HCT116 (cell line): ENCODE measurements around the gene NKPD1. TPM values are rescaled to one million over a fixed set of nuclear protein-coding genes. Genes with fewer than 3 reads are reported as not detected.
A peak's percentile ranks its signal among the peaks of the same experiment; 100 is the strongest.

Source experiments
- ATAC-seq: fragments of 200-7000 bp; cut with Tn5 transposase; 2 replicates; pipeline ENCODE4 v1.9.1; 2020; ENCODE audit warnings: mild to moderate bottlenecking, moderate library complexity
- BruUV-seq: library from RNA; stranded (reverse); fragments of 400-500 nt; replicated peaks from 2 replicates; lab custom pipeline; 2021; lab: Mats Ljungman, UMichigan
- CTCF ChIA-PET: fragments of 300-600 bp; sonication (Branson Sonifier 250); formaldehyde crosslinking; loops from one replicate; lab custom pipeline; 2021; ENCODE audit warnings: antibody characterized with exemption; lab: Charles Lee
- POLR2A ChIA-PET: fragments of 300-600, 350-600 bp; sonication (Branson Sonifier 250); formaldehyde crosslinking; loops from one replicate; lab custom pipeline; 2021; ENCODE audit warnings: antibody characterized with exemption; lab: Charles Lee
- RAD21 ChIA-PET, 2 experiments: fragments of 300-600 bp; sonication (Branson Sonifier 250); formaldehyde crosslinking; loops; one replicate each; lab custom pipeline; 2023; ENCODE audit warnings: low total read pairs in 2 of 2; ENCODE audit not compliant: uncharacterized antibody in 2 of 2, unreplicated experiment in 2 of 2, low non-redundant PET in 1 of 2; lab: Charles Lee
- DNase-seq: peaks from one replicate; pipeline ENCODE4 v3.0.0-alpha.2; 2010; ENCODE audit warnings: low read depth, low spot score
- H2AFZ ChIP-seq: fragments of 200-600 bp; shearing (Covaris generic), sonication (generic); 2 replicates; pipeline ENCODE4 v1.6.1; 2017; ENCODE audit warnings: low read depth, mixed run types, mixed read lengths, antibody characterized with exemption, low read length; ENCODE audit not compliant: poor library complexity, severe bottlenecking
- H3K27ac ChIP-seq: 2 replicates; pipeline ENCODE4 v1.5.1; 2012; ENCODE audit warnings: low read depth, low read length
- H3K27me3 ChIP-seq: fragments of 200-600 bp; sonication (generic); 2 replicates; pipeline ENCODE4 v1.6.1; 2016; ENCODE audit warnings: mixed run types, low read length, mixed read lengths; ENCODE audit not compliant: insufficient read depth
- H3K36me3 ChIP-seq, 2 experiments: fragments of 200-500 bp in 1 of 2; fragments of 200-600 bp in 1 of 2; sonication (Bioruptor generic) in 1 of 2; sonication (generic) in 1 of 2; 2 replicates each; pipeline versions ENCODE4 v1.5.1 to v1.6.1; 2014 to 2016; ENCODE audit warnings: low read length in 2 of 2, inconsistent platforms in 1 of 2, mixed read lengths in 1 of 2, mixed run types in 1 of 2; ENCODE audit not compliant: insufficient read depth in 2 of 2, control insufficient read depth in 1 of 2
- H3K4me1 ChIP-seq, 2 experiments: fragments of 200-600 bp in 1 of 2; sonication (generic) in 1 of 2; 2 replicates each; pipeline versions ENCODE4 v1.5.1 to v1.6.1; 2012 to 2017; ENCODE audit warnings: low read length in 2 of 2, inconsistent platforms in 1 of 2, mild to moderate bottlenecking in 1 of 2, mixed read lengths in 1 of 2, mixed run types in 1 of 2, moderate library complexity in 1 of 2; ENCODE audit not compliant: insufficient read depth in 2 of 2, control insufficient read depth in 1 of 2
- H3K4me2 ChIP-seq: fragments of 200-600 bp; sonication (generic); 2 replicates; pipeline ENCODE4 v1.6.1; 2017; ENCODE audit warnings: mixed run types, low read length, mixed read lengths
- H3K4me3 ChIP-seq, 2 experiments: fragments of 200-600 bp in 1 of 2; sonication (generic) in 1 of 2; replicated peaks in 1 of 2; 2 replicates each; pipeline ENCODE4 v1.5.1; 2011 to 2016; ENCODE audit warnings: low read length in 2 of 2, control low read depth in 1 of 2, low read depth in 1 of 2, mild to moderate bottlenecking in 1 of 2, mixed read lengths in 1 of 2, mixed run types in 1 of 2
- H3K79me2 ChIP-seq: fragments of 200-600 bp; sonication (generic); 2 replicates; pipeline ENCODE4 v1.6.1; 2017; ENCODE audit warnings: mild to moderate bottlenecking, mixed run types, low read length, moderate library complexity, mixed read lengths; ENCODE audit not compliant: insufficient read depth
- H3K9ac ChIP-seq: fragments of 200-600 bp; sonication (generic); 2 replicates; pipeline ENCODE4 v1.6.1; 2016; ENCODE audit warnings: low read length, mixed read lengths
- H3K9me2 ChIP-seq: fragments of 200-600 bp; sonication (generic), shearing (Covaris generic); 2 replicates; pipeline ENCODE4 v1.6.1; 2017; ENCODE audit warnings: mixed run types, mild to moderate bottlenecking, moderate library complexity; ENCODE audit not compliant: insufficient read depth
- H3K9me3 ChIP-seq, 2 experiments: fragments of 200-500 bp in 1 of 2; fragments of 200-600 bp in 1 of 2; sonication (Bioruptor generic) in 1 of 2; sonication (generic) in 1 of 2; 2 replicates each; pipeline ENCODE4 v1.6.1; 2014 to 2017; ENCODE audit warnings: low read length in 2 of 2, mixed read lengths in 2 of 2, inconsistent platforms in 1 of 2, low read depth in 1 of 2, mild to moderate bottlenecking in 1 of 2, mixed run types in 1 of 2, moderate library complexity in 1 of 2; ENCODE audit not compliant: control insufficient read depth in 1 of 2, insufficient read depth in 1 of 2
- H4K20me1 ChIP-seq: fragments of 200-600 bp; sonication (generic), shearing (Covaris generic); 2 replicates; pipeline ENCODE4 v1.6.1; 2017; ENCODE audit warnings: mixed run types, mild to moderate bottlenecking, moderate library complexity; ENCODE audit not compliant: insufficient read depth
- ATF3 ChIP-seq: IDR thresholded peaks from 2 replicates; pipeline ENCODE4 v1.6.1; 2012
- EGR1 ChIP-seq: IDR thresholded peaks from 2 replicates; pipeline ENCODE4 v1.6.1; 2012; ENCODE audit warnings: low read depth
- ELF1 ChIP-seq: IDR thresholded peaks from 2 replicates; pipeline ENCODE4 v1.6.1; 2012; ENCODE audit warnings: low read depth, borderline replicate concordance
- EZH2 ChIP-seq: fragments of 200-600 bp; sonication (generic); IDR thresholded peaks from 2 replicates; pipeline ENCODE4 v1.6.1; 2017; ENCODE audit warnings: antibody characterized with exemption, mixed run types
- EZH2phosphoT487 ChIP-seq: fragments of 200-600 bp; IDR thresholded peaks from 2 replicates; pipeline ENCODE4 v1.6.1; 2018; ENCODE audit warnings: antibody characterized with exemption, borderline replicate concordance
- FOSL1 ChIP-seq: IDR thresholded peaks from 2 replicates; pipeline ENCODE4 v1.6.1; 2012; ENCODE audit warnings: low read depth
- POLR2A ChIP-seq: IDR thresholded peaks from 2 replicates; pipeline ENCODE4 v1.7.0; 2011; ENCODE audit warnings: borderline replicate concordance; ENCODE audit not compliant: insufficient read depth, insufficient read length; ENCODE audit errors: extremely low read depth
- POLR2AphosphoS5 ChIP-seq: IDR thresholded peaks from 2 replicates; pipeline ENCODE4 v1.6.1; 2011; ENCODE audit warnings: mild to moderate bottlenecking, low read depth, low read length, moderate library complexity
- RAD21 ChIP-seq: IDR thresholded peaks from 2 replicates; pipeline ENCODE4 v1.6.1; 2012; ENCODE audit warnings: low read depth, mild to moderate bottlenecking
- REST ChIP-seq: IDR thresholded peaks from 2 replicates; pipeline ENCODE4 v1.6.1; 2012; ENCODE audit warnings: low read depth
- SP1 ChIP-seq: IDR thresholded peaks from 2 replicates; pipeline ENCODE4 v1.6.1; 2012; ENCODE audit warnings: low read depth
- SRF ChIP-seq: IDR thresholded peaks from 2 replicates; pipeline ENCODE4 v1.6.1; 2012; ENCODE audit warnings: low read depth
- TCF7L2 ChIP-seq: IDR thresholded peaks from 2 replicates; pipeline ENCODE4 v1.7.0; 2011; ENCODE audit warnings: borderline replicate concordance, inconsistent platforms; ENCODE audit not compliant: insufficient read depth, insufficient read length; ENCODE audit errors: extremely low read depth
- ZBTB33 ChIP-seq: IDR thresholded peaks from 2 replicates; pipeline ENCODE4 v1.6.1; 2011; ENCODE audit warnings: mild to moderate bottlenecking, low read length, moderate library complexity; ENCODE audit not compliant: insufficient replicate concordance; ENCODE audit errors: extremely low read depth
- intact Hi-C: fragments of 100-400 bp; cut with micrococcal nuclease; formaldehyde crosslinking; loops from 2 replicates; pipeline ENCODE4 v1.10.0; 2022
- total RNA-seq: library from RNA; stranded (reverse); gene quantifications from one replicate; pipeline ENCODE4 v1.2.1, GENCODE V29; 2021; ENCODE audit not compliant: unreplicated experiment

The NKPD1 gene
- total RNA-seq, 1 experiment from 2014 or later: 0.64 TPM

- no peaks in the 10 kb centered on the region for H3K27me3 ChIP-seq
- H3K36me3 ChIP-seq: no peaks in the 10 kb centered on the region
- DNase-seq (no peak), ATAC-seq (no peak)
- H4K20me1 ChIP-seq: no peaks in the 10 kb centered on the region
- intact Hi-C loops: no loop called here
- ChIA-PET RAD21 (no interaction called here), POLR2A (no interaction called here), CTCF (no interaction called here)
- TF ChIP-seq TCF7L2: no peak
- TF ChIP-seq POLR2A: no peak
- TF ChIP-seq SRF: no peak
- no peak for TF ChIP-seq EGR1
- no peak for TF ChIP-seq SP1
- no peak for TF ChIP-seq EZH2
- TF ChIP-seq POLR2AphosphoS5: 0 out of 2 replicates have a peak, but pooled peaks have one; percentile 12
- H3K27ac ChIP-seq: no peak overlapping the region; the same call in 1 of the 2 replicates
- H3K9me3 ChIP-seq: no peaks in the 10 kb centered on the region
- no peak overlapping the region for H3K4me3 ChIP-seq
- H3K4me2 ChIP-seq: peak overlapping the region; percentile 40
- H3K9me2 ChIP-seq: no peaks in the 10 kb centered on the region
- H3K79me2 ChIP-seq: no peaks in the 10 kb centered on the region
- BruUV-seq: no TSS peak
- H3K9ac ChIP-seq: no peak overlapping the region
- peaks cover 32 to 50% of the 10 kb centered on the region in 2 experiments for H3K4me1 ChIP-seq
- no peak overlapping the region for H2AFZ ChIP-seq
Observed at GRCh38 chr19:45150751-45151281, 10.0 kb downstream of the NKPD1 start.

- ATAC-seq: no peak
- Histone ChIP-seq H3K9me2 (no peaks in the 10 kb centered on the region), H3K9ac (no peak overlapping the region), H4K20me1 (no peaks in the 10 kb centered on the region), H3K9me3 (no peaks in the 10 kb centered on the region), H3K4me3 (no peak overlapping the region), H3K4me1 (peaks cover 29 to 43% of the 10 kb centered on the region in 2 experiments), H2AFZ (no peak overlapping the region), H3K27me3 (no peaks in the 10 kb centered on the region), H3K79me2 (no peaks in the 10 kb centered on the region), H3K36me3 (no peaks in the 10 kb centered on the region), H3K4me2 (no peak overlapping the region), H3K27ac (no peak overlapping the region)
- no peak for DNase-seq
- intact Hi-C loops: no loop called here
- ChIA-PET RAD21 (no interaction called here), POLR2A (no interaction called here), CTCF (no interaction called here)
- BruUV-seq: no TSS peak
- TF ChIP-seq FOSL1 (no peak), REST (no peak), ELF1 (no peak), ATF3 (no peak), RAD21 (no peak), ZBTB33 (no peak), POLR2AphosphoS5 (no peak), EGR1 (no peak), POLR2A (no peak), EZH2phosphoT487 (no peak)
Observed at GRCh38 chr19:45150180-45150579, 10.6 kb downstream of the NKPD1 start.
